NT2/D1 (cell line): Measurements from ENCODE around the gene STXBP6.

Source experiments
- DNase-seq: peaks from one replicate; pipeline ENCODE4 v3.0.0-alpha.2; 2011; ENCODE audit warnings: low read depth, low spot score
- H3K27me3 ChIP-seq: 2 replicates; pipeline ENCODE4 v1.6.0; 2011; ENCODE audit warnings: mild to moderate bottlenecking; ENCODE audit not compliant: insufficient read length, insufficient read depth
- H3K36me3 ChIP-seq: 2 replicates; pipeline ENCODE4 v1.6.1; 2011; ENCODE audit warnings: mild to moderate bottlenecking, low read length, mixed read lengths; ENCODE audit not compliant: insufficient read depth, insufficient read length
- H3K4me1 ChIP-seq: 2 replicates; pipeline ENCODE4 v1.5.1; 2011; ENCODE audit not compliant: insufficient read depth, insufficient read length
- H3K4me3 ChIP-seq: 2 replicates; pipeline ENCODE4 v1.5.1; 2011; ENCODE audit warnings: low read depth; ENCODE audit not compliant: insufficient read length
- H3K9ac ChIP-seq: 2 replicates; pipeline ENCODE4 v1.6.0; 2011; ENCODE audit warnings: low read depth; ENCODE audit not compliant: insufficient read length
- H3K9me3 ChIP-seq: 2 replicates; pipeline ENCODE4 v1.5.1; 2011; ENCODE audit warnings: mild to moderate bottlenecking, low read length; ENCODE audit not compliant: insufficient read depth
- SUZ12 ChIP-seq: IDR thresholded peaks from 2 replicates; pipeline ENCODE4 v1.6.1; 2011; ENCODE audit not compliant: insufficient read length, insufficient read depth; ENCODE audit errors: extremely low read depth
- YY1 ChIP-seq: IDR thresholded peaks from 2 replicates; pipeline ENCODE4 v1.6.1; 2011; ENCODE audit not compliant: insufficient read length, insufficient read depth
- ZNF274 ChIP-seq: IDR thresholded peaks from 2 replicates; pipeline ENCODE4 v1.6.1; 2011; ENCODE audit warnings: mild to moderate bottlenecking, low read depth, low read length

The STXBP6 gene

DNA sequence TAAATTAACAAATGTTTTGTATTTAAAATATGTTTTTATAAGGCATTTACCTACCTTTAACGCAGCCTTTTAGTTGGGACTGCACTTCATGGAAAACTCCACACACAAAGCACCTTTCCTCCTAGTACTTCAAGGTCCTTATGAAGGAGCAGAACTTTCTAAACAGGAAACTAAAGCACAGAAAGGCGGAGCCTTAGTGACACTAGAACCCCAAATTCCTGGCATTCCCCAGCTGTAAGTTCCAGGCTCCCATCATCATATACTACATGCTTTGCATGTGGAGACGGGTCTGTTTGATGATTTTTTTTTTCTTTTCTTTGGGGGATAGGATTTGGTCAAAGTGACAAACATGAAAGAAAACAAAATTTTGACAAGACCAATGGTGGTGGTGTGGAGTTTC is 39.5 kb downstream of the STXBP6 start:
- no peak for TF ChIP-seq SUZ12
- TF ChIP-seq YY1, result no peak
- TF ChIP-seq ZNF274, result no peak
- Histone ChIP-seq H3K36me3 (no peaks in the 10 kb centered on the region), H3K4me3 (no peak overlapping the region), H3K9me3 (no peaks in the 10 kb centered on the region), H3K27me3 (no peaks in the 10 kb centered on the region), H3K9ac (no peak overlapping the region), H3K4me1 (no peaks in the 10 kb centered on the region)
- no peak for DNase-seq

DNA sequence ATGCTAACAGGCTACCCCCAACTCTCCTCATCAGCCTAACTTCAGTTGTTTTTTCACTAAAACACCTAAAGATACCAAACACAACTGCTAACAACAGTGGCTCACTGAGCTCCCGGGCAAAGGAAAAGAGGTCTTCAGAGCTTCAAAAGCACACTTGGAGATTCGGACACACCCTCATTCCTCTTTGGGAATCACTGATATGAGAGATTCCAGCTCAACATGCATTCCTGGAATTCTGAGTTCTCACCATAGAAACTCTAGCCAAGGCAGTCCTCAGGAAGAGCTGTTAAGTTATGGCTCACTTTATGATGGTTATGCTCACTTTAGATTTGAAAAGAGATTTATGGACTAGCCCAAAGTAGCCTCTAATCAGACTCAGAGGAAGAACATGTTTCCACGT is 40.1 kb downstream of the STXBP6 start:
- Histone ChIP-seq H3K4me1 (no peaks in the 10 kb centered on the region), H3K36me3 (no peaks in the 10 kb centered on the region), H3K9ac (no peak overlapping the region), H3K27me3 (no peaks in the 10 kb centered on the region), H3K4me3 (no peak overlapping the region), H3K9me3 (no peaks in the 10 kb centered on the region)
- TF ChIP-seq YY1, result no peak
- DNase-seq, result peak; percentile 15

DNA sequence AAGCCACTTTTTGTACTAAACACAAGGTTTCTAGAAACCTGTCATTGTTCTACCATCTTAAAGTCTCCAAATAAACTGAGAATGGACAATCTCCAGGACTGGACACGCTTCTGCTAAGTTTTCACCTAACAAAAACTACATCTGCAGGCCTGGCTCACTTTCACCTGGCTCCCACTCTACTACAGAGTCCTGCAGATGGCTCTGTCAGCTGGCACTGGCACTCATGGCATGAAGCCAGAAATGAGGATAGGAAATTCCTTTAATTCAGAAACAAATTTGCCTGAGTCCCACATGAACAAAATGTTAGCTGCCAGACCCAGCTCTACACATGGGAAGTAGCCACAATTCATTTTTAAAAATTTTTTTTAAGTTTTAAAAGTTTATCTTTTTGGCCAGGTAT is 42.1 kb downstream of the STXBP6 start:
- Histone ChIP-seq H3K36me3 (no peaks in the 10 kb centered on the region), H3K27me3 (no peaks in the 10 kb centered on the region), H3K9ac (no peak overlapping the region), H3K9me3 (no peaks in the 10 kb centered on the region), H3K4me3 (no peak overlapping the region), H3K4me1 (no peaks in the 10 kb centered on the region)
- TF ChIP-seq YY1 (no peak), ZNF274 (no peak), SUZ12 (no peak)
- DNase-seq, result no peak

DNA sequence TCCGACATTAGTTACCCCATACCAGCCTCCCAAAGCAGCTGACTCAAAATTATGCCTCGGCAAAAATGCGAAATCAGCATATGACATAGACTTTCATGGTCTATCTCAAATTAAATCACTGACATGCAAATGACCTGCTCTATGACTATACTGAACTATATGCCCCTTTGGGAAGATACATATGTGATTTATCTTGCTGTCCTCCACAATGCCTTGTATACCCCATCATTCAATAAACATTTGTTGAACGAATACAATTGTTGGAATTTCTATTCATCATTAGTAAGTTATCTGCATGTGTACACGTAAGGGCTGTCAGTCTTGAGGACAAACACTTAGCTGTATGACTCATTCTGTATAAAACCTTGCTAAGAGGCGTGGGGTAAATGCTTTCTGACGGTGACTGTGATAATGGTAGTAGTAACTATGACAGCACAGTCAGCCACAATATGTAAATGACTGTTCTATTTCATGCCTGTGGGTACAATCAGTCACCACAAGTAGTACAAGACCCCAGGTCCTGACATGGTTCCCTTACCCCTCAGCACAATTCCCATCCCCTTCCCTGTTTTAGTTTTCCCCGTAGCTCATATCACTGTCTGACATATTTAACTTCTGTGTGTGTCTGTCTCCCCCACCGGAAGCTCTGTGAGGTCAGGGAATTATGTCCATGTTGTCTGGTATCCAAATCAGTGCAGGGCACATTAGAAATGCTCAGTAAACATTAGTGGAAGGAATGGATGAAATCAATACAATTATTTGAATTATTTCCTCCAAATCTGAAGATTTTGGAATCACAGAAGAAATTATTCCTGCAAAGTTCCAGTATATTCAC is 42.8 kb downstream of the STXBP6 start:
- no peak for DNase-seq
- Histone ChIP-seq H3K4me3 (no peak overlapping the region), H3K4me1 (no peaks in the 10 kb centered on the region), H3K27me3 (no peaks in the 10 kb centered on the region), H3K9ac (no peak overlapping the region), H3K36me3 (no peaks in the 10 kb centered on the region), H3K9me3 (no peaks in the 10 kb centered on the region)
- TF ChIP-seq ZNF274 (no peak), SUZ12 (no peak), YY1 (no peak)

DNA sequence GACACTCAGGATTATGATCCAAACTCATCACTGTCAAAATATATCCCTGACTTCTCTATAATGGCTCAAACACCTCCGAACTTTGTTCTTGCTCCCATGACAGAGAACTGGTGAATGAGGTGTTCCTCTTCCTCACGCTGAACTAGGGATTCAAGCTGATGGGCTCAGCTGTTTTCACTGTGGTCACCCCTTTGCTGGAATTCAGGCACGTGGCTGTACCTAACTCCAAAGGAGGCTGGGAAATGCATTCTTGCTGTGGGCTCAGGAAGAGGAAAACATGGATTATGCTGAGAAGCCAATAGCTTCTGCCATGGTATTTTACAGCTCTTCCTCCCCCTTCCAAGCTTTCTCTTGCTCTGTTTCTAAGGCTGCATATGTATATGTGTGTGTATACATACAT is 43.9 kb downstream of the STXBP6 start:
- DNase-seq, result no peak
- no peak overlapping the region for H3K9ac ChIP-seq
- TF ChIP-seq SUZ12 (no peak), ZNF274 (no peak), YY1 (no peak)
- H3K4me1 ChIP-seq, result no peaks in the 10 kb centered on the region
- no peaks in the 10 kb centered on the region for H3K36me3 ChIP-seq
- no peak overlapping the region for H3K4me3 ChIP-seq
- no peaks in the 10 kb centered on the region for H3K27me3 ChIP-seq
- H3K9me3 ChIP-seq, result no peaks in the 10 kb centered on the region

DNA sequence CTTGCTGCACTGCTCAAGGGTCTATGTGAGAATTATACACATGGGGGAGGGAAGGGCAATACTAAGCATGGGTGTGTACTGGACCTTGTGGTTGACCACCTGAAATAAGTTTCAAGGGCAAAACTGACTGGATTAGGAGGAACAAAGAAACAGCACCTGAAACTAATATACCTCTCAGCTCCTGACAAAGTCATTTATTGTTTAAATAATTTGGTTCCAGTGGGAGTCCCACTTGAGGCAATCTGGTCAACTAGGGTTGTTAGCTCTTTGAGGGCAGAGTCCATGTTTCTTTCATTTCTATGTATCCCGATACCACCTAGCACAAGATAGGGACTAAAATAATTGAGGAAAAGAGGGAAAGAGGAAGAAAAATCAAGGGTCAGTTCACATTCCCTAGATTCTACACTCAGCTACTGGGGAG is 45.5 kb downstream of the STXBP6 start:
- Histone ChIP-seq H3K9ac (no peak overlapping the region), H3K27me3 (no peaks in the 10 kb centered on the region), H3K9me3 (no peaks in the 10 kb centered on the region; the same call in 1 of the 2 replicates), H3K4me1 (no peaks in the 10 kb centered on the region), H3K4me3 (no peak overlapping the region), H3K36me3 (no peaks in the 10 kb centered on the region)
- TF ChIP-seq ZNF274 (no peak), YY1 (no peak), SUZ12 (no peak)
- no peak for DNase-seq

DNA sequence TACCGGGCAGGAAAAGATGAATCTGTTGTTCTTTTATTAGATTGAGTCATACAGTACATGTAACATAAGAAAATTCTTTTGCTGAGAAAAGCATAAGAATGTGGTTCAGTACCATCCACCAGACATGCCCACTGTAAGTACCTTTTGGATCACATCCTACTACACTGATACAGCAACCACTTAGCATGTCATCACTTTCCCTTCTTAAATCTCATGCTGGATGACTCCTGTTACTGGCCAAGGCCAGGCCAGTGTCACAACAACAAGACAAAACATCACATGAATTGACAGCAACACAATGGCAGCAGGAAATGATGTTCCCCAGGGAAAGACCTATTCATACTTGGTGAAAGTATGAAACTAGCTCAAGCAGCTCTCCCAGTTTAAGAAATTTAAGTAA is 46.4 kb downstream of the STXBP6 start:
- TF ChIP-seq YY1 (no peak), SUZ12 (no peak), ZNF274 (no peak)
- H3K4me1 ChIP-seq, result no peaks in the 10 kb centered on the region
- H3K4me3 ChIP-seq, result no peak overlapping the region
- no peaks in the 10 kb centered on the region for H3K36me3 ChIP-seq
- H3K27me3 ChIP-seq, result no peaks in the 10 kb centered on the region
- H3K9me3 ChIP-seq, result no peaks in the 10 kb centered on the region; the same call in 1 of the 2 replicates
- no peak overlapping the region for H3K9ac ChIP-seq
- DNase-seq, result no peak
